ENCODE measurements around the gene TIE1. TPM values are rescaled to one million over a fixed set of nuclear protein-coding genes. Genes with fewer than 3 reads are reported as not detected.

The TIE1 gene
- polyA plus RNA-seq, 3 donors: 0.16 TPM; not detected in 2

DNA sequence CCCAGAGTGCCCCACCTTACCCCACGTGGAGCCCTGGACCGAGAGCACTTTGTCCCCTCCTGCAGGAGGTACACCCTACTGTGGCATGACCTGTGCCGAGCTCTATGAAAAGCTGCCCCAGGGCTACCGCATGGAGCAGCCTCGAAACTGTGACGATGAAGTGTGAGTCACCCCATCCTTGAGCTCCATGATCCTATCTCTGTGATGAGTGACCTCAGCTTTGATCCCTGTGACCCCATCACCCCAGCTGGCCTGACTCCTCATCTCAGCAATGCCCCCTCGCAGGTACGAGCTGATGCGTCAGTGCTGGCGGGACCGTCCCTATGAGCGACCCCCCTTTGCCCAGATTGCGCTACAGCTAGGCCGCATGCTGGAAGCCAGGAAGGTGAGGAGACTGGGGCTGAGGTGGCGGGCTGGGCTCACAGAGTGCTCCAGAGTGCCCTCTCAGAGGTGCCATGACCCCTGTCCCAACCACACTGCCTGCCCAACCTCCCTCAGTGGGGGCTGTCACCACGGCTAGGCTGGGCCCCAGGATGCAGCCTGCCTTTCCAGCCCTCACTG lies 20.6 kb downstream of the TIE1 start:
- Mint-ChIP-seq H3K27ac (no peak overlapping the region), H3K36me3 (no peaks in the 10 kb centered on the region), H3K4me3 (no peak overlapping the region), H3K4me1 (peaks cover 4% of the 10 kb centered on the region), H3K27me3 (ENCODE audit: low read depth in 3 of 3) (peaks cover 0 to 5% (median 4%) of the 10 kb centered on the region in 3 donors), H3K9me3 (peaks cover 0 to 14% (median 8%) of the 10 kb centered on the region in 7 donors)
- Histone ChIP-seq H3K27ac (ENCODE audit: low read depth in 1 of 2, low read length in 2 of 2) (no peak overlapping the region), H3K9ac (ENCODE audit: insufficient read depth, low read length, poor library complexity, severe bottlenecking) (no peak overlapping the region), H3K4me2 (replicated peaks; ENCODE audit: extremely low read depth, low read length, poor library complexity, severe bottlenecking) (no peak overlapping the region), H3K36me3 (replicated peaks in 1 of 2; ENCODE audit: control insufficient read depth in 1 of 2, insufficient read depth in 2 of 2, low read length in 2 of 2) (no peaks in the 10 kb centered on the region), H2AFZ (ENCODE audit: insufficient read depth, low read depth, low read length, poor library complexity, severe bottlenecking) (no peak overlapping the region), H4K20me1 (ENCODE audit: insufficient read depth, low read length) (no peaks in the 10 kb centered on the region), H3K9me3 (replicated peaks in 1 of 2; ENCODE audit: control insufficient read depth in 1 of 2, insufficient read depth in 1 of 2, low read length in 2 of 2) (no peaks in the 10 kb centered on the region), H3K27me3 (ENCODE audit: control insufficient read depth in 2 of 2, insufficient read depth in 2 of 2, low read length in 2 of 2) (no peaks in the 10 kb centered on the region), H3K4me3 (replicated peaks in 1 of 3; ENCODE audit: low read depth in 2 of 3, low read length in 3 of 3) (no peak overlapping the region), H3K79me2 (ENCODE audit: insufficient read depth, low read length) (no peaks in the 10 kb centered on the region), H3K4me1 (ENCODE audit: control insufficient read depth in 1 of 2, insufficient read depth in 2 of 2, low read length in 2 of 2) (peaks cover 0 to under 1% of the 10 kb centered on the region in 2 donors)
- intact Hi-C loops (cut with micrococcal nuclease): no loop called here
- 96% methylated on average over 7 of the region's 16 CpGs for WGBS (ENCODE audit: insufficient coverage)
- DNase-seq: no peak
- TF ChIP-seq, protein P1, sequence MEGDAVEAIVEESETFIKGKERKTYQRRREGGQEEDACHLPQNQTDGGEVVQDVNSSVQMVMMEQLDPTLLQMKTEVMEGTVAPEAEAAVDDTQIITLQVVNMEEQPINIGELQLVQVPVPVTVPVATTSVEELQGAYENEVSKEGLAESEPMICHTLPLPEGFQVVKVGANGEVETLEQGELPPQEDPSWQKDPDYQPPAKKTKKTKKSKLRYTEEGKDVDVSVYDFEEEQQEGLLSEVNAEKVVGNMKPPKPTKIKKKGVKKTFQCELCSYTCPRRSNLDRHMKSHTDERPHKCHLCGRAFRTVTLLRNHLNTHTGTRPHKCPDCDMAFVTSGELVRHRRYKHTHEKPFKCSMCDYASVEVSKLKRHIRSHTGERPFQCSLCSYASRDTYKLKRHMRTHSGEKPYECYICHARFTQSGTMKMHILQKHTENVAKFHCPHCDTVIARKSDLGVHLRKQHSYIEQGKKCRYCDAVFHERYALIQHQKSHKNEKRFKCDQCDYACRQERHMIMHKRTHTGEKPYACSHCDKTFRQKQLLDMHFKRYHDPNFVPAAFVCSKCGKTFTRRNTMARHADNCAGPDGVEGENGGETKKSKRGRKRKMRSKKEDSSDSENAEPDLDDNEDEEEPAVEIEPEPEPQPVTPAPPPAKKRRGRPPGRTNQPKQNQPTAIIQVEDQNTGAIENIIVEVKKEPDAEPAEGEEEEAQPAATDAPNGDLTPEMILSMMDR (IDR thresholded peaks at IDR 0.05): no peak

DNA sequence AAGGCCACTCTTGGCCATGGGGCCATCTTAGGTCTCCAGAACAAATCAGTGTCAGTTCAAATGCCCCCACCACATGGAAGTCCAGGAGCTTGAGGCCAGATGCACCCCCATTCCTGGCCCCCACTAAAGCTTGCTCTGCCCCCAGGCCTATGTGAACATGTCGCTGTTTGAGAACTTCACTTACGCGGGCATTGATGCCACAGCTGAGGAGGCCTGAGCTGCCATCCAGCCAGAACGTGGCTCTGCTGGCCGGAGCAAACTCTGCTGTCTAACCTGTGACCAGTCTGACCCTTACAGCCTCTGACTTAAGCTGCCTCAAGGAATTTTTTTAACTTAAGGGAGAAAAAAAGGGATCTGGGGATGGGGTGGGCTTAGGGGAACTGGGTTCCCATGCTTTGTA lies 21.7 kb downstream of the TIE1 start:
- Mint-ChIP-seq H3K9me3 (peaks cover 0 to 18% (median 13%) of the 10 kb centered on the region in 7 donors), H3K36me3 (no peaks in the 10 kb centered on the region), H3K27me3 (ENCODE audit: low read depth in 3 of 3) (peaks cover 0 to 6% (median 5%) of the 10 kb centered on the region in 3 donors), H3K4me3 (no peak overlapping the region), H3K27ac (no peak overlapping the region), H3K4me1 (peaks cover 3% of the 10 kb centered on the region)
- no peaks in the 10 kb centered on the region for H4K20me1 ChIP-seq (ENCODE audit: insufficient read depth, low read length)
- H3K79me2 ChIP-seq (ENCODE audit: insufficient read depth, low read length): no peaks in the 10 kb centered on the region
- no peak overlapping the region for H3K4me3 ChIP-seq (replicated peaks in 1 of 3; ENCODE audit: low read depth in 2 of 3, low read length in 3 of 3)
- H3K36me3 ChIP-seq (replicated peaks in 1 of 2; ENCODE audit: control insufficient read depth in 1 of 2, insufficient read depth in 2 of 2, low read length in 2 of 2): no peaks in the 10 kb centered on the region
- TF ChIP-seq, protein P1 (IDR thresholded peaks at IDR 0.05): no peak
- H3K27ac ChIP-seq (ENCODE audit: low read depth in 1 of 2, low read length in 2 of 2): no peak overlapping the region
- WGBS (ENCODE audit: insufficient coverage): 100% methylated on average over 5 of the region's 5 CpGs
- no peaks in the 10 kb centered on the region for H3K27me3 ChIP-seq (ENCODE audit: control insufficient read depth in 2 of 2, insufficient read depth in 2 of 2, low read length in 2 of 2)
- intact Hi-C loops (cut with micrococcal nuclease): no loop called here
- no peak overlapping the region for H2AFZ ChIP-seq (ENCODE audit: insufficient read depth, low read depth, low read length, poor library complexity, severe bottlenecking)
- DNase-seq: no peak
- no peaks in the 10 kb centered on the region for H3K9me3 ChIP-seq (replicated peaks in 1 of 2; ENCODE audit: control insufficient read depth in 1 of 2, insufficient read depth in 1 of 2, low read length in 2 of 2)
- no peak overlapping the region for H3K9ac ChIP-seq (ENCODE audit: insufficient read depth, low read length, poor library complexity, severe bottlenecking)
- H3K4me2 ChIP-seq (replicated peaks; ENCODE audit: extremely low read depth, low read length, poor library complexity, severe bottlenecking): no peak overlapping the region
- no peaks in the 10 kb centered on the region for H3K4me1 ChIP-seq (ENCODE audit: control insufficient read depth in 1 of 2, insufficient read depth in 2 of 2, low read length in 2 of 2)

Data from CD14-positive monocyte (primary cell).